MCF 10A (cell line): Measurements from ENCODE around the gene TMEM168. TPM values are rescaled to one million over a fixed set of nuclear protein-coding genes. Genes with fewer than 3 reads are reported as not detected.

Source experiments
- BruUV-seq: library from RNA; stranded (reverse); fragments of 400-500 nt; replicated peaks from 2 replicates; lab custom pipeline; 2021; lab: Mats Ljungman, UMichigan
- CTCF ChIA-PET: fragments of 300-600 bp; sonication (Branson Sonifier 250); formaldehyde crosslinking; extraction: SDS; loops from one replicate; lab custom pipeline; 2021; ENCODE audit warnings: antibody characterized with exemption, inconsistent platforms; lab: Yijun Ruan, JAX
- POLR2A ChIA-PET: fragments of 300-600, 350-650 bp; sonication (Branson Sonifier 250); formaldehyde crosslinking; extraction: SDS; loops from one replicate; lab custom pipeline; 2020; ENCODE audit warnings: antibody characterized with exemption, inconsistent platforms; lab: Yijun Ruan, JAX
- DNase-seq: peaks from one replicate; pipeline ENCODE4 v3.0.0-alpha.2; 2018; ENCODE audit not compliant: unreplicated experiment
- H3K27ac Mint-ChIP-seq: one replicate; pipeline ENCODE4 v1.8.0; 2022; ENCODE audit warnings: mild to moderate bottlenecking, low read depth, mixed read lengths; ENCODE audit not compliant: unreplicated experiment
- H3K27me3 Mint-ChIP-seq: one replicate; pipeline ENCODE4 v1.8.0; 2022; ENCODE audit warnings: mixed read lengths; ENCODE audit not compliant: insufficient read depth, unreplicated experiment
- H3K36me3 Mint-ChIP-seq: one replicate; pipeline ENCODE4 v1.8.0; 2022; ENCODE audit warnings: mild to moderate bottlenecking, moderate library complexity, mixed read lengths; ENCODE audit not compliant: insufficient read depth, unreplicated experiment
- H3K4me1 Mint-ChIP-seq: one replicate; pipeline ENCODE4 v1.8.0; 2022; ENCODE audit warnings: mixed read lengths; ENCODE audit not compliant: insufficient read depth, unreplicated experiment
- H3K4me3 Mint-ChIP-seq: one replicate; pipeline ENCODE4 v1.8.0; 2022; ENCODE audit warnings: mild to moderate bottlenecking, moderate library complexity, mixed read lengths; ENCODE audit not compliant: unreplicated experiment
- H3K9me3 Mint-ChIP-seq: one replicate; pipeline ENCODE4 v1.8.0; 2022; ENCODE audit warnings: mixed read lengths; ENCODE audit not compliant: unreplicated experiment
- intact Hi-C: fragments of 100-400 bp; cut with micrococcal nuclease; formaldehyde crosslinking; loops from 2 replicates; pipeline ENCODE4 v1.14.1; 2022
- total RNA-seq: library from RNA; stranded (reverse); gene quantifications from 2 replicates; pipeline ENCODE4 v1.2.3, GENCODE V29; 2022
- TF ChIP-seq, protein P1 (sequence below): fragments of 200-600 bp; IDR thresholded peaks from one replicate; pipeline ENCODE4 v1.8.0; 2022; ENCODE audit warnings: antibody characterized with exemption, mild to moderate bottlenecking; ENCODE audit not compliant: unreplicated experiment

TMEM168 gene
- total RNA-seq, 1 experiment from 2014 or later: 32.5 TPM

DNA sequence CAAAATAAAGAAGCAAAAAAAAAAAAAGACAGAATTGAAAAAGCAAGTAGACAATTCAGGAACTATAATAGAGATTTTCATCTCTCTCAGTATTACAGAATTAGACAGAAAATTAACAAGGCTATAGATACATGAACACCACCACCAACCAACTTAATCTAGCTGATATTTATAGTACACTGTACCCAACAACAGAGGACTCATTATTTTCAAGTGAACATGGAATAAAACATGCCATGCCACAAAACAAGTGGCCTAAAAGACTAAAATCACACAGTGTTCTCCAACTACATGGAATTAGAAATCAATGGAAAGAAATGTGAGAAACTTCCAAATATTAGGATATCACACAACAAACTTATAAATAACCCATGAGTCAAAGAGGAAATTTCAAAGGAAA lies 9.1 kb downstream of the TMEM168 start:
- peaks cover 23% of the 10 kb centered on the region for H3K36me3 Mint-ChIP-seq
- H3K27me3 Mint-ChIP-seq: no peaks in the 10 kb centered on the region
- H3K4me3 Mint-ChIP-seq: no peak overlapping the region
- POLR2A ChIA-PET: interaction anchor here (0.9 kb wide), 1 partner anchor 9 kb away, joined by 4 read pairs; the partner anchor contains the start of gene TMEM168
- H3K4me1 Mint-ChIP-seq: peaks cover 13% of the 10 kb centered on the region
- CTCF ChIA-PET: interaction anchor here (2.1 kb wide), 1 partner anchor 11 kb away, joined by 12 read pairs; no protein-coding TSS in a partner anchor
- no peaks in the 10 kb centered on the region for H3K9me3 Mint-ChIP-seq
- BruUV-seq: no TSS peak
- TF ChIP-seq, protein P1, sequence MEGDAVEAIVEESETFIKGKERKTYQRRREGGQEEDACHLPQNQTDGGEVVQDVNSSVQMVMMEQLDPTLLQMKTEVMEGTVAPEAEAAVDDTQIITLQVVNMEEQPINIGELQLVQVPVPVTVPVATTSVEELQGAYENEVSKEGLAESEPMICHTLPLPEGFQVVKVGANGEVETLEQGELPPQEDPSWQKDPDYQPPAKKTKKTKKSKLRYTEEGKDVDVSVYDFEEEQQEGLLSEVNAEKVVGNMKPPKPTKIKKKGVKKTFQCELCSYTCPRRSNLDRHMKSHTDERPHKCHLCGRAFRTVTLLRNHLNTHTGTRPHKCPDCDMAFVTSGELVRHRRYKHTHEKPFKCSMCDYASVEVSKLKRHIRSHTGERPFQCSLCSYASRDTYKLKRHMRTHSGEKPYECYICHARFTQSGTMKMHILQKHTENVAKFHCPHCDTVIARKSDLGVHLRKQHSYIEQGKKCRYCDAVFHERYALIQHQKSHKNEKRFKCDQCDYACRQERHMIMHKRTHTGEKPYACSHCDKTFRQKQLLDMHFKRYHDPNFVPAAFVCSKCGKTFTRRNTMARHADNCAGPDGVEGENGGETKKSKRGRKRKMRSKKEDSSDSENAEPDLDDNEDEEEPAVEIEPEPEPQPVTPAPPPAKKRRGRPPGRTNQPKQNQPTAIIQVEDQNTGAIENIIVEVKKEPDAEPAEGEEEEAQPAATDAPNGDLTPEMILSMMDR: no peak
- no peak for DNase-seq
- intact Hi-C loops: no loop called here
- peak overlapping the region; percentile 52 for H3K27ac Mint-ChIP-seq

DNA sequence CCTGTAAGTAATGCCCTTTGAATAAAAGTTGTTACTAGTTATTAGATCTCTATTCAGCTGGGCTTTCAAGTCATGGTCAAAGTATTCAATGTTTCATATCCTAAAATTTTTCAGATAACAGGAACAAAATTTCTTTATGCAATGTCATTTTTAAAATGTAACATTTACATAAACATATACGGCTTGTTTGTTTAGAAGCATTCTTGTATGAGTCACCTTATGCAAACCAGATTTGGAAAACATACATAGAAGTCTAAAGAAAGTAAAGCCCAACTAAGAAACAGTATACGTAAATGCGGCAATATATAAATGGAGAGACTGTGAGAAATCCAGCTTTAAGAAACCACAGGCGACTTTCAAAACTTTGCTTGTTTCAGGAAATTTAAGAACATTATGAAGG lies 10.5 kb downstream of the TMEM168 start:
- ChIA-PET POLR2A (interaction anchor here (1.0 to 3.4 kb wide), 4 partner anchors 9 to 11 kb away, joined by 3 to 26 read pairs (median 13); partner anchors contain the start of gene TMEM168), CTCF (interaction anchor here (0.6 to 1.7 kb wide), 5 partner anchors 9 to 114 kb away, joined by 3 to 10 read pairs (median 3); no protein-coding TSS in a partner anchor)
- H3K36me3 Mint-ChIP-seq: peaks cover 23% of the 10 kb centered on the region
- H3K27ac Mint-ChIP-seq: no peak overlapping the region
- DNase-seq: no peak
- intact Hi-C loops: no loop called here
- H3K4me3 Mint-ChIP-seq: no peak overlapping the region
- no peaks in the 10 kb centered on the region for H3K27me3 Mint-ChIP-seq
- no peaks in the 10 kb centered on the region for H3K9me3 Mint-ChIP-seq
- peaks cover 13% of the 10 kb centered on the region for H3K4me1 Mint-ChIP-seq
- no TSS peak for BruUV-seq
- TF ChIP-seq, protein P1: no peak

DNA sequence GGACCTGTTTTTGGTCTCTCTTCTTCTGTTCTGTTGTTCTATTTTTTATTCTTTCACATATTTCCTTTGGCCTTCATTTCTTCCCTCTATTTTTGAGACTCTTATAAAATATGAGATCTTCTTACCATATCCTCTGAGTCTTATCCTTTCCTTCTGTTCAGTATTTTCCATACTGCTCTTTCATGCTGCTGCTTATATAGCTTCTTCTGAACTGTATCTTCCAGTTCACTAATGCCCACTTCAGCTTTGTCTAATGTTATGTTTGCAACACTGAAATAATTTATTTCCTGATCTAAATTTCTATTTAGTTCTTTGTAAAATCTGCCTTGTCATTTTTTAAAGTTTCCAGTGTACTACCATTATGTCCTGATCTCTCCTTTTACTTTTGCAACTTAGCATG lies 12.8 kb downstream of the TMEM168 start:
- Mint-ChIP-seq H3K36me3 (peaks cover 13% of the 10 kb centered on the region), H3K27me3 (no peaks in the 10 kb centered on the region), H3K4me3 (no peak overlapping the region), H3K27ac (no peak overlapping the region), H3K4me1 (peaks cover 5% of the 10 kb centered on the region), H3K9me3 (no peaks in the 10 kb centered on the region)
- POLR2A ChIA-PET: interaction anchor here (0.9 to 3.4 kb wide), 2 partner anchors 9 to 13 kb away, joined by 5 to 22 read pairs; partner anchors contain the start of gene TMEM168
- TF ChIP-seq, protein P1: no peak
- CTCF ChIA-PET: interaction anchor here (0.8 to 1.0 kb wide), 2 partner anchors 12 to 119 kb away, joined by 3 to 4 read pairs; no protein-coding TSS in a partner anchor
- BruUV-seq: no TSS peak
- intact Hi-C loops: no loop called here
- no peak for DNase-seq

DNA sequence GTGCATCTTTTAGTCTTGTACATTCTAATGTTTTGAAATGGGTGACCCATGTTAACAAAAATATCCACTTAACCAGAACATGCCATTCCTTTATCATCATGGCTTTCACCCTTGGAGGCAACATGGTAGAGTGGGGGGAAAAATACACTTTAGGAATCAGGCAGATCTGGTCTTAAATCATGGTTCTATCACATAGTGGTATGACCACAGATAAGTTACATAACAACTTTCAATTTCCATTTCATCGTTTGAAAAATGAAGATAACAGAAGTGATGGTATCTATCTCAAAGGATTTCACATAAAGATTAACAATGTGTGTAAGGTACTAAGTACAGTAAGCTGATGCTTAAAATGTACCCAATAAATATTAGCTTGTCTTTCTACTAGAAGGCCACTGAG lies 19.0 kb downstream of the TMEM168 start:
- Mint-ChIP-seq H3K36me3 (peaks cover 6% of the 10 kb centered on the region), H3K9me3 (no peaks in the 10 kb centered on the region), H3K4me3 (no peak overlapping the region), H3K4me1 (peaks cover 11% of the 10 kb centered on the region), H3K27ac (no peak overlapping the region), H3K27me3 (no peaks in the 10 kb centered on the region)
- POLR2A ChIA-PET: interaction anchor here (0.7 to 8.1 kb wide), 8 partner anchors 8 to 320 kb away, joined by 3 to 165 read pairs (median 21); partner anchors contain the start of genes IFRD1 and TMEM168
- CTCF ChIA-PET: interaction anchor here (0.7 to 1.7 kb wide), 3 partner anchors 11 to 261 kb away, joined by 3 to 12 read pairs (median 4); no protein-coding TSS in a partner anchor
- no peak for DNase-seq
- BruUV-seq: no TSS peak
- TF ChIP-seq, protein P1: no peak
- intact Hi-C loops: loop anchor here (2.0 to 5.0 kb wide), 2 partner anchors 20 to 199 kb away; partner anchors contain the start of gene TMEM168
